B cell (primary cell): ENCODE measurements around the gene IL9. TPM values are rescaled to one million over a fixed set of nuclear protein-coding genes. Genes with fewer than 3 reads are reported as not detected.

Experiments used
- ATAC-seq: fragments of 200-7000 bp; cut with Tn5 transposase; one replicate; pipeline ENCODE4 v1.10.0; 2021; ENCODE audit warnings: low read depth, mild to moderate bottlenecking, moderate number of reproducible peaks, moderate library complexity
- CTCF ChIA-PET: fragments of 350-600 bp; sonication (Branson Sonifier 250); formaldehyde crosslinking; loops from one replicate; lab custom pipeline; 2021; ENCODE audit warnings: antibody characterized with exemption, inconsistent platforms; lab: Charles Lee
- POLR2A ChIA-PET: fragments of 350-600 bp; sonication (Branson Sonifier 250); formaldehyde crosslinking; loops from one replicate; lab custom pipeline; 2021; ENCODE audit warnings: antibody characterized with exemption; lab: Charles Lee
- DNase-seq: peaks from one replicate; pipeline ENCODE4 v3.0.0; 2013
- H2AFZ ChIP-seq: 2 replicates; pipeline ENCODE4 v1.6.1; 2012; ENCODE audit warnings: mild to moderate bottlenecking, low read depth, low read length; ENCODE audit not compliant: insufficient read depth, poor library complexity, severe bottlenecking
- H3K27ac ChIP-seq, 2 donors: 1 replicate in 1 of 2; 2 replicates in 1 of 2; pipeline ENCODE4 v1.5.1; 2012 to 2013; ENCODE audit warnings: low read length in 2 of 2, mild to moderate bottlenecking in 2 of 2, moderate library complexity in 1 of 2
- H3K27me3 ChIP-seq, 4 experiments: fragments of 200-600 bp in 1 of 4; sonication (generic) in 1 of 4; replicated peaks in 1 of 4; 1 replicate in 2 of 4; 2 replicates in 2 of 4; pipeline versions ENCODE4 v1.6.1 to v1.7.0; 2013 to 2016; ENCODE audit warnings: low read length in 3 of 4, mild to moderate bottlenecking in 2 of 4, mixed read lengths in 1 of 4, moderate library complexity in 1 of 4; ENCODE audit not compliant: insufficient read depth in 4 of 4, control insufficient read depth in 3 of 4; ENCODE audit errors: control extremely low read depth in 1 of 4
- H3K36me3 ChIP-seq, 2 experiments: replicated peaks in 1 of 2; 1 replicate in 1 of 2; 2 replicates in 1 of 2; pipeline versions ENCODE4 v1.6.1 to v1.7.1; 2013; ENCODE audit warnings: low read length in 1 of 2; ENCODE audit not compliant: insufficient read depth in 2 of 2, control insufficient read depth in 1 of 2; ENCODE audit errors: control extremely low read depth in 1 of 2, extremely low read depth in 1 of 2
- H3K4me1 ChIP-seq, 2 donors: fragments of 200-600 bp in 1 of 2; sonication (generic) in 1 of 2; 1 replicate in 1 of 2; 2 replicates in 1 of 2; pipeline versions ENCODE4 v1.5.1 to v1.6.1; 2013 to 2017; ENCODE audit warnings: low read length in 2 of 2; ENCODE audit not compliant: control insufficient read depth in 2 of 2, insufficient read depth in 2 of 2
- H3K4me2 ChIP-seq: replicated peaks from 2 replicates; pipeline ENCODE3; 2012; ENCODE audit warnings: mild to moderate bottlenecking, low read depth, low read length; ENCODE audit not compliant: poor library complexity, severe bottlenecking
- H3K4me3 ChIP-seq, 5 experiments: fragments of 200-600 bp in 1 of 5; sonication (generic) in 1 of 5; 1 replicate in 3 of 5; 2 replicates in 2 of 5; pipeline versions ENCODE4 v1.5.1 to v1.7.0; 2011 to 2016; ENCODE audit warnings: low read length in 4 of 5, mild to moderate bottlenecking in 4 of 5, low read depth in 2 of 5, control low read depth in 1 of 5, moderate library complexity in 1 of 5; ENCODE audit not compliant: insufficient read depth in 1 of 5; ENCODE audit errors: control extremely low read depth in 1 of 5, extremely low read depth in 1 of 5
- H3K79me2 ChIP-seq: fragments of 200-600 bp; sonication (generic); one replicate; pipeline ENCODE4 v1.6.0; 2016; ENCODE audit warnings: low read length; ENCODE audit not compliant: control insufficient read depth, insufficient read depth
- H3K9ac ChIP-seq: fragments of 200-600 bp; sonication (generic); 2 replicates; pipeline ENCODE4 v1.6.1; 2017; ENCODE audit warnings: mild to moderate bottlenecking, low read length, moderate library complexity
- H3K9me3 ChIP-seq, 3 donors: one replicate each; pipeline versions ENCODE4 v1.6.1 to v1.7.1; 2013; ENCODE audit warnings: low read length in 2 of 3; ENCODE audit not compliant: control insufficient read depth in 2 of 3, insufficient read depth in 1 of 3; ENCODE audit errors: control extremely low read depth in 1 of 3
- H4K20me1 ChIP-seq: 2 replicates; pipeline ENCODE4 v1.6.0; 2012; ENCODE audit warnings: mild to moderate bottlenecking, low read length; ENCODE audit not compliant: insufficient read depth, control insufficient read depth, poor library complexity, severe bottlenecking
- H3K27ac Mint-ChIP-seq: one replicate; pipeline ENCODE4 v1.8.0; 2021; ENCODE audit warnings: mixed read lengths
- H3K27me3 Mint-ChIP-seq: one replicate; pipeline ENCODE4 v1.8.0; 2021; ENCODE audit warnings: mixed read lengths
- H3K4me1 Mint-ChIP-seq: one replicate; pipeline ENCODE4 v1.8.0; 2021; ENCODE audit warnings: mixed read lengths
- H3K4me3 Mint-ChIP-seq: one replicate; pipeline ENCODE4 v1.8.0; 2021; ENCODE audit warnings: mixed read lengths
- H3K9me3 Mint-ChIP-seq: one replicate; pipeline ENCODE4 v1.8.0; 2022; ENCODE audit warnings: mixed read lengths; ENCODE audit not compliant: insufficient read depth
- EZH2 ChIP-seq: IDR thresholded peaks from 2 replicates; pipeline ENCODE4 v1.6.1; 2012; ENCODE audit warnings: borderline replicate concordance, low read depth, mild to moderate bottlenecking, moderate library complexity, low read length; ENCODE audit not compliant: insufficient read depth, poor library complexity, severe bottlenecking
- WGBS: methylation state at CpG from one replicate; pipeline ENCODE4 v1.1.5; 2013; ENCODE audit warnings: missing lambda C conversion rate; ENCODE audit not compliant: insufficient coverage; 5-methylcytosine and 5-hydroxymethylcytosine counted together
- intact Hi-C: fragments of 100-400 bp; cut with micrococcal nuclease; formaldehyde crosslinking; loops from one replicate; pipeline ENCODE4 v1.10.0; 2022
- polyA plus RNA-seq: library from polyadenylated mRNA; depleted of rRNA; stranded (reverse); fragments of >200 nt; gene quantifications from 2 replicates; pipeline ENCODE4 v1.2.3, GENCODE V29; 2012
- total RNA-seq, 2 donors: library from RNA; stranded (reverse); fragments of 120-200 nt in 1 of 2; gene quantifications; 1 replicate in 1 of 2; 2 replicates in 1 of 2; pipeline versions ENCODE4 v1.2.3 to v1.2.4, GENCODE V29; 2013 to 2022
- TF ChIP-seq, protein P1 (sequence below): fragments of 200-600 bp; IDR thresholded peaks from one replicate; pipeline ENCODE4 v1.8.0; 2022; ENCODE audit warnings: antibody characterized with exemption, mild to moderate bottlenecking

The IL9 gene
- total and polyA plus RNA-seq, 2 donors (not counting 1 experiment from before 2014, with no cell fraction given): not detected

GRCh38 chr5:135869935-135870334 is 25.7 kb downstream of the IL9 start:
- Histone ChIP-seq H3K27ac (no peak overlapping the region), H3K27me3 (no peaks in the 10 kb centered on the region), H3K9ac (no peak overlapping the region), H3K36me3 (no peaks in the 10 kb centered on the region), H2AFZ (no peak overlapping the region), H4K20me1 (no peaks in the 10 kb centered on the region), H3K79me2 (no peaks in the 10 kb centered on the region), H3K9me3 (no peaks in the 10 kb centered on the region), H3K4me3 (no peak overlapping the region), H3K4me2 (no peak overlapping the region), H3K4me1 (no peaks in the 10 kb centered on the region)
- H3K27ac Mint-ChIP-seq: no peak overlapping the region
- H3K9me3 Mint-ChIP-seq: no peaks in the 10 kb centered on the region
- ChIA-PET POLR2A (no interaction called here), CTCF (interaction anchor here (0.6 kb wide), 1 partner anchor 16 kb away, joined by 4 read pairs; no protein-coding TSS in a partner anchor)
- intact Hi-C loops: no loop called here
- WGBS: no CpG with 5 or more reads among the region's 3 CpGs
- H3K4me3 Mint-ChIP-seq: no peak overlapping the region
- ATAC-seq (no peak), DNase-seq (no peak)
- H3K4me1 Mint-ChIP-seq: no peaks in the 10 kb centered on the region
- TF ChIP-seq, protein P1, sequence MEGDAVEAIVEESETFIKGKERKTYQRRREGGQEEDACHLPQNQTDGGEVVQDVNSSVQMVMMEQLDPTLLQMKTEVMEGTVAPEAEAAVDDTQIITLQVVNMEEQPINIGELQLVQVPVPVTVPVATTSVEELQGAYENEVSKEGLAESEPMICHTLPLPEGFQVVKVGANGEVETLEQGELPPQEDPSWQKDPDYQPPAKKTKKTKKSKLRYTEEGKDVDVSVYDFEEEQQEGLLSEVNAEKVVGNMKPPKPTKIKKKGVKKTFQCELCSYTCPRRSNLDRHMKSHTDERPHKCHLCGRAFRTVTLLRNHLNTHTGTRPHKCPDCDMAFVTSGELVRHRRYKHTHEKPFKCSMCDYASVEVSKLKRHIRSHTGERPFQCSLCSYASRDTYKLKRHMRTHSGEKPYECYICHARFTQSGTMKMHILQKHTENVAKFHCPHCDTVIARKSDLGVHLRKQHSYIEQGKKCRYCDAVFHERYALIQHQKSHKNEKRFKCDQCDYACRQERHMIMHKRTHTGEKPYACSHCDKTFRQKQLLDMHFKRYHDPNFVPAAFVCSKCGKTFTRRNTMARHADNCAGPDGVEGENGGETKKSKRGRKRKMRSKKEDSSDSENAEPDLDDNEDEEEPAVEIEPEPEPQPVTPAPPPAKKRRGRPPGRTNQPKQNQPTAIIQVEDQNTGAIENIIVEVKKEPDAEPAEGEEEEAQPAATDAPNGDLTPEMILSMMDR: no peak
- TF ChIP-seq EZH2: no peak
- H3K27me3 Mint-ChIP-seq: peaks cover 5% of the 10 kb centered on the region

DNA sequence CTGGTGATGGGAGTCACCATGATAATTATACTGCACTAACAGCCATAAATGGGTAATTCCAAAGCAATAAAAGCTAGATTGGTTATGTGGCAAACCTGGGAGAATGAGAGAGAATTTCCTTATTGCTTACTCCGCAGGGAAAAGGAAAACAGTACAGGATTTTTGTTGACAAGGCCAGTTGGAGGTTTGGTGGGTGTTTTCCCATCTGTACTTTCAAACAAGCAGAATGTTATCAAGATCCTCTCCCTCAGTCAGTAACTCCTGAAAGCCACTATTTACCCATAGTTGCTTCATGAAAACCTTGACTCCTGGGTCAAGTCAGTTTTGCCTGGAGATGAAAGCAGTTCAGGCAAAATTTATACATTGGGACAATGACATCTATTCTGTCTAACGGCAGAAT is 26.4 kb downstream of the IL9 start:
- no peaks in the 10 kb centered on the region for H3K9me3 Mint-ChIP-seq
- Histone ChIP-seq H3K4me3 (no peak overlapping the region), H3K4me1 (no peaks in the 10 kb centered on the region), H4K20me1 (no peaks in the 10 kb centered on the region), H3K27ac (no peak overlapping the region), H2AFZ (no peak overlapping the region), H3K27me3 (no peaks in the 10 kb centered on the region), H3K9ac (no peak overlapping the region), H3K79me2 (no peaks in the 10 kb centered on the region), H3K9me3 (peaks cover 0 to 5% (median 0%) of the 10 kb centered on the region in 3 donors), H3K4me2 (no peak overlapping the region), H3K36me3 (no peaks in the 10 kb centered on the region)
- intact Hi-C loops: no loop called here
- no peak for TF ChIP-seq EZH2
- TF ChIP-seq, protein P1: no peak
- ChIA-PET POLR2A (no interaction called here), CTCF (no interaction called here)
- 80% methylated on average over 1 of the region's 2 CpGs for WGBS
- DNase-seq: no peak
- H3K27ac Mint-ChIP-seq: no peak overlapping the region
- H3K27me3 Mint-ChIP-seq: no peaks in the 10 kb centered on the region
- no peaks in the 10 kb centered on the region for H3K4me1 Mint-ChIP-seq
- H3K4me3 Mint-ChIP-seq: no peak overlapping the region
- ATAC-seq: no peak
